NCI-H345 treated with DMSO at 0.1 percent for 48 hours (cell line): ENCODE measurements around the gene CDK6.

Experiments used
- DNase-seq: peaks from one replicate; lab custom pipeline; 2025; ENCODE audit not compliant: unreplicated experiment; lab: John Stamatoyannopoulos, UW

Gene CDK6

DNA sequence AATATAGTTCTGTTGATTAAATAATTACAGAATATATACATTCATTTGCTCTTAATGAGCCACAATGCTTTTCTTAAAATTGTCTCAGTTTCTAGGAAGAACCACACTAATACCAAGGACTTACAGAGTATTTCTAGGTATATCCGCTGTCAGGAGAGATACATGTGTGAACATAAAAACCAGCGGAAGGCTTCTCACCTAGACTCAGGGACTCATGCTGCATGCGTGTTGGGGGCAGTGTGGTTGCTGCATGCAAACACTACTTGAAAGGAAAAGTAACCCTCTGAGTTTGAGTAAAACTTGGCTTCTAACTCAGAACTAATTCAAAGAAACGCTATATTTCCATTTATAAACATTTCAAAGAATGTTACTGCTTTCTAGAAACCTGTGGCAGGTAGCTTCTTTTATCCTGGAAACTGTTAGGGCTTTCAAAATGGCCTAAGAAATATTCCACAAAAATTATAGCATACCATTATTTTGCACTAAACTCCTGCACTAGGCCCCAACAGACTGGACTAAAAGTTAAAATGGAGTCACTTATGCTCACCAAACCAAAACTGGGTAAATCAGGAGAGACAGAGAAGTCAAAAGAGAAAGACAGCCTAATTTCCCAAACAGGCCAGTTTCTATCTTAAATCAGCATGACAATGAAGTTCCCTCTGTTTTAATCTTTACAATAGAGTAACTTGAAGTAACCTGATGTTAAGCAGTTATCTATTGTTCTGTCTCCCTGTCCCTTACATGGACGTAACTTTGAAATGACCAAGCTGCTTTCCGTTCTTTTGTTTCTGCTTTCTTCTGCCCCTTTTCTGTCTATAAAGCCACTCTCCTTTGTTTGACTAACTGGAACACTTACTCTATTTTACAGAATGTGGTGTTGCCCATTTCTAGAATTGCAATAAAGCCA is 151.0 kb downstream of the CDK6 start:
- no peak for DNase-seq

DNA sequence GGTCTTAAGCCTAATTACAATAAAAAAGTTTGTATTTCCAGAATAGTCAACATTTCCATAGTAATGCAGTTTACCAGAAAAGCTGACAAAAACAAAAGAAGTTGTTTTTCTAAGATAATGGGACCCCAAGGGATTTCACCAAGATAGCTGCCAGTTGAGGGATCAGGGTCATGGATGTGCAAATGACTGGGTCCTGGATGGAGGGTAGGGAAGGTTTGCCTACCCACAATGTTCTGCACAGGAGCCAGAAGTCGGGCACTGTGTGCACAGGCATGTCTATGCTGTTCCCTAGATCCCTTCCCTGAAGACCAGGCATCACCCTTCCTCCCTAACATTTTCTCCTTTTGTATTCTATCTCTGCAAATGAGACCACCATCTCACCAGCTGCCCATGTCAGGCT is 152.1 kb downstream of the CDK6 start:
- DNase-seq = no peak

DNA sequence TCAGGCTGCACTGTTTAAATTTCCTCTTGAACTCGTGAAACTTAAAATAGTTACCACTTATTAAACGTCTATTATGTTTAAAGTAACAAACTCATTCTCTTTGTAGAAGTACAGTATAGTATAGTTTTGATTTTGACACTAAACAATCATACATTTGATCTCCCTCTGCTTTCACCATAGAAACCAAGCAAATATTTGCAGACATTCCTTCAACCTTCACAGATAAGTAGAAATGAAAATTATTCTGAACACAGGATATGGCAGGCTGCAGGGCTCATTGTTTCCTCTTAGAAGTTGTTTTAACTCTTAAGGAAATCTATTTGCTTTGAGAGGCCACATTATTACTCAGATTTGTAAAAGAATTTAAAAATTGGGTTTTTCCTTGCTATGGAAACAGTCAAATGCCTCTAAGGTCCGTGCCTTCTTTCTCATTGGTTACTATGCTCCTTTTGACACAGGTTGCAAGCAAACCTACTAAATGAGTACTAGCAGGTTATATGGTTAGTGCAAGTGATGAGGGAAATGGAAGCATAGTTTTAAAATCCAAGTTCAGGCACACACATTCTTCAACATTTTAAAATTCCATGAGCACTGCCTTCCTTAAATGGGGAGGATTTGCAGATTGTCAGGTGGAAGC is 153.4 kb downstream of the CDK6 start:
- DNase-seq = no peak

DNA sequence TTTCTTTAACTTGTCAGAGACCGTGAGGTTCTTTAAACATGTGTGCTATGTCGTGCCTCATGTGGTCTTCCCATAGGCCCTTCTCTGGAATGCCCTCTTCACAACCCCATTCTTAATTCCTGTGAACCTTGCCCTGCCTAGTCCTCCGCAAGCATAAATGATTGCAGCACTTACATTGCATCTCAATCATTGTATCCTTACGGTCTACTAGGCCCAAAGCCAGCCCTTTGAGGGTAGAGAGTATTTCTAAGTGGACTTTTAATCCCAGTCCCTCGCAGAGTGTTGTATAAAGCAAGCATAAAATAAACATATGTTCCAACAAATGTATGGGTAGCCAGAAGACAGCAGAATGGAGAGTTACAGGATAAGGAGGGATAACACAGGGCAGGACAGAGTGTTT is 154.0 kb downstream of the CDK6 start:
- DNase-seq = no peak

DNA sequence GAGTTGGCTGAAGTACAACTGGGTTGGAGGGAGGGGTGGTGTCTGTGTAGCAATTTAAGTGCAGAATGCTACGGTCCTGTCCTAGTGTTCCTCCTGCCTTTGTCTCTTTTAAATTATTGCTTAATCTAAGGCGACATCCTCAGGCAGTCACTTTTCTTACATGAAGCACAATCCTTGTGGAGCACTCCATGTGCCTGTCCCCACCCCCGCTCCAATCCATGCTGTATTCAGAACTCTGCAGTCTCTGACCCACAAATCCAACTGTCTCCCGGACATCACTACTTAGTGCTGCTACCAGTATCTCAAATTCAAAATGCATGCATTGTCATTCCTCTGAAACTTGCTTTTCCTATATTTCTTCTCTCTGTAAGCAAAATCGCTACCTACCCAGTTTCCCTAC is 154.7 kb downstream of the CDK6 start:
- no peak for DNase-seq

DNA sequence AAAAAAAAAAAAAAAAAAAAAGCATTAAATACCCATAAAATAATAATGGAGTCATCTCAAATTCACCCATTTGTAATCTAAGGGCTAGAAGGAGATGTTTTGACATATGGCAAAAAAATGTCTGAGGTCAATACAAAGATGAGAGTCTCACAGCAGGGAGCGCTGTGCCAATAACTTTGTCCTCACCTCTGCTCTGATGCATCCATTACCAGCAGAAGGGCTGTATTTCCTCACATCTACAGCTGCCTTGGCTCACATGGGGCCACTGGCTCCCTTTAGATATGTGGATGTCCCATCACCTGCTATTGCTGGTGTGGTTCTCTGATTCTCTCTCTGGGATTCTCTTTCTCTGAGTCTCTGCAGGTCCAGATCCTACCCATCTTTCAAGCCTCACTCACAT is 155.9 kb downstream of the CDK6 start:
- DNase-seq = no peak

DNA sequence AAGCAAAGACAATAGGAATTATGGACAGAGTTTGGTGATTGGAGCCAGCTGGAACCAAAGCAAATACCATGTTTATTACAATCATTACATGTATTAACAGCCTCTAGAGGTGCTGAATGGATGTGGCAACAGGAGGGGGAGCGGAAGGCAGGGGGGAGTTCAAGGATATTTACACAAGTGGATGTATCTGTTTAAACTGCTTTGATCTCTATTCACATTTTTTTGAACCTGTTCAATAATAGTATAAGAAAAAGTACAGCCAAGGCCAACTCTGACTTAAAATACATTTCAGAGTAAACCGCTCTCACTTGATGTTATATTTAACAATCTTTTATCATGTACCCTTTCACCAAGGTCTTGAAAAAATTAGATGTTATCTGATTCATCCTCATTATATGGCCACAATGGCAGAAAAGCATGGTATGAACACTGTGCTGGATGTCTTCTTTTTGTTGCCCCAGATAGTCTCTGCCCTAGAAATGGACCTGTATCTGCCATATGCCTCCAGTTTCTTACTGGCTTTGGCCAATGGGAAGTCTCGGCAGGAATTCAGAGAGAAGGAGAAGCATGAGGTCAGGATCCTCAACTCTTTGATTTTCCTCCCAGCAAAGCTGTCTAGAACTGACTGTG is 158.0 kb downstream of the CDK6 start:
- no peak for DNase-seq

DNA sequence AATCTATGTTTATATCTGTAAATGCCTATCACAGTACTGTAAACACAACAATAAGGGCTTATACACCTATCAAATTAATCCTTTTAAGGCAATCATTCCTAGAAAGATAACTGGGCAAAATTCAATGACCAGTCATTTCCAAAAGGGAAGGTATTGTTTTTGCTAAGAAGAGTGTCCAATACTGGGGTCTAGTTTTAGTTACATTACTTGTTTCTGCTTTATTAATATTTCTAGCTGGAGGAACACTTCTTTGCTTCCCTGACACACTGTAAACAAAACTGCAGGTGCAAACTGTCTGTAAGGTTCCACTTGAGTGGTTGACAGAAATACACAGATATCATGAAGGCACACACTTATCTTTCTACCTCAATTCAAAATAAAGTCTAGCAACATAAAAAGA is 162.0 kb downstream of the CDK6 start:
- peak; percentile 45 for DNase-seq

DNA sequence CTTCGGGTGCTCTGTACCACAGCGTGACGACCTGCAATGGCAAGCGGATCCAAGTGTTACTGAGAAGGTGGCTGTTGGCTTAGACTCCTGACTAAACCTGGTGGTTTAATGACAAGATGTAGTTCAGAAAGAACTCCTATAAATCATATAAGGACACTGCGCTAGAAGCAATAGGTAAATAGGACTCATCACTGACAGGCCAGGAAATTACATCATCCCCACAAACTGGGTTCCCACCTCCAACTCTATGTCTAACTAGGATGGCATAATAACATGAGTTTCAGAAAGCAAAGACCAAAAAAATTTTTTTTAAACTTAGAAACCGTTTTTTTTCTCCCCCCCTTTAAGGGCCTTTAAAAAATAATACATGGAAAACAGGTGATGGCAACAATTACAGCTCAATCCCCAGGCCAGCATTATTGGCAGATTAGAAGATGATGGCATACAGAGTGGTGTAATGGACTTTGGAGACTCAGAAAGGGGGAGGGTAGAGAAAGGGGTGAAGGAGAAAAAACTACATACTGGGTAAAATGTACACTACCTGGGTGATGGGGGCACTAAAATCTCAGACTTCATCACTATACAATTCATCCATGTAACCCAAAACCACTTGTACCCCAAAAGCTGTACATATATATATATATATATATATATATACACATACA is 164.7 kb downstream of the CDK6 start:
- DNase-seq = no peak

DNA sequence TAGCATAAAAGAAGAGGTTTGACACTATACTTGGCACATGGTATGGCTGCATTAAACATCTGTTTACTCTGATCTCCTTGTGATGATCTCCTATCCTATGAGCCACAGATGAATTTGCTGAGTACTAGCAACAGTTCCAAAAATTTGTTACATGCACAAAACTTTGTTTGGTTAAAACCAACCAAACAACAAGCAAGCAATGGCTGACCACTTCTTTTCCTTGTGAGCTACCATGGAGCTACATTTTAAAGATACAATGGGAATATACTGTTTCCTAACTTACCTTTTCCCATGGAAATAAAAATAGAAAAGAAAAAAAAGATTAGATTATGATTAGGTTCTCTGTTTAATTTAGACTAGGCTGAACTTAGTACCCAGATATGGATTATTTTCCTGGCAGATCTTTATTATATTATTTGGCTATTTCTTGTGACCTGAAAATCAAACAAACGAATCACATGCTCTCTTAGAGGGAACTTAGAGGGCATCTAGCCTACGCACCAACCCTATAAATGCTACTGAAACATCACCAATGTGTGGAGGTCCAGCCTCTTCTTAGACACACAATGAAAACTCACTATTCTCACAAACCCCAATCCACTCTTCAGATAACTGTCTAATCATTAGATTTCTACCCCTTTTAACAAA is 166.0 kb downstream of the CDK6 start:
- no peak for DNase-seq

DNA sequence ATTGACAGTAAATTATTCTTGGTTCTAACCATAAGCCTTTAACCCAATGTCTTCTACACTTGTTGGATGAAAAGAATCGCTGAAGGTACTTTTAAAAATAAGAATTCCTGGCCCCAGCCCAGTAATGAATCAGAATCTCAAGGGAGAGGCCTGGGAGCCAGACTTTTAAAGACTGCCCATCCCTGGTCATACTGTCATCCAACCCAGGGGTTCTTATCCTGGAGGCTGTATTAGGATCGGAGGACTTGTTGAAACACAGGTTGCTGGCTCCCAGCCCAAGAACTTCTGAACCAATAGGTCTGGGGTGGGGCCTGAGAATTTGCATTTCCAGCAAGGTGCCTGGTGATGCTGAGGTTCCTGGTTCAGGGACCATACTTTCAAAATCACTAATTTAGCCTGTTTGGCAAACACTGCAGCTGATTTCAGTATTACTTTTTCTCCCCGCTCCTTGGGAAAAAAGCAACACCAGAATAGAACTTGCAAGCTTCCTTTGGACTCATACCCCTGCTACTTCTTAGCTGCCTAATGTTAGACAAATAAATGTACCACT is 166.7 kb downstream of the CDK6 start:
- DNase-seq = no peak

DNA sequence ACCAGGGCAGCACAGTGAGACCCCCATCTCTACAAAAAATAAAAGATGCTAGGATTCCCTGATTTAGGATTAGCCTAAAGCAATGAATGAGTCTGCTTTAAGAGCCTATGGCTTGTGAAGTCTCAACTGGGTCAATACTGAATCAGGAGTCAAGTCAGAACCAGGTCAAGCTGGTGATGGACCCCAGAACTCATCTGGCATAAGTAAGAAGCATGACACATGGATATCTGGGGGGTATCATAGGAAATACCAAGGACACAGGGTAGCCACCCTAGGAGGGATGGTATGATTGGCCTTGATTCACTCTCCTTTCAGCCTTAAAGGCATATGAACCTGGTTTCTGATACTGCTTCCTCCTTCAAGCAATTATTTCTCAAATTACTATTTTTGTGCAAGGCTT is 167.8 kb downstream of the CDK6 start:
- no peak for DNase-seq

DNA sequence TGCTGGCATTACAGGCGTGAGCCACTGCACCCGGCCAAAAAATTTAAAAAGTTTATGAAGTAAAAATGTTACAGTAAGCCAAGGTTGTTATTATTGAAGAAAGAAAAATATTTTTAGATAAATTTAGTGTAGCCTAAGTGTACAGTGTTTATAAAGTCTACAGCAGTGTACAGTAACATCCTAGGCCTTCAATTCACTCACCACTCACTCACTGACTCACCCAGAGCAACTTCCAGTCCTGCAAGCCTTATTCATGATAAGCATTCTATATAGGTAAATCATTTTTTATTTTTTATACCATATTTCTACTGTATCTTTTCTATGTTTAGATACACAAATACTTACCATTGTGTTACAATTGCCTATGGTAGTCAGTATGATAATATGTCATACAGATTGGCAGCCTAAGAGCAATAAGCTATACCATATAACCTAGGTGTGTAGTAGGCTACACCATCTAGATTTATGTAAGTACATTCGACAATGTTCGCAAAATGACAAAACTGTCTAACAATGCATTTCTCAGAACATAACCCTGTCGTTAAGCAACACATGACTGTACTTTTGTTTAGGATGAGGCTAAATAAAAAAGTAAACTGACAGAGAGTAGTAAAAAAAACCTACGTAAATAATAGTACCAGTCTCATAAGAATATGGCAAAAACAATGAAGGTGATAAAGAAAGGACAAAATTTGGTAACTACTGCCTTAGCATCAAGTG is 168.4 kb downstream of the CDK6 start:
- DNase-seq = no peak

DNA sequence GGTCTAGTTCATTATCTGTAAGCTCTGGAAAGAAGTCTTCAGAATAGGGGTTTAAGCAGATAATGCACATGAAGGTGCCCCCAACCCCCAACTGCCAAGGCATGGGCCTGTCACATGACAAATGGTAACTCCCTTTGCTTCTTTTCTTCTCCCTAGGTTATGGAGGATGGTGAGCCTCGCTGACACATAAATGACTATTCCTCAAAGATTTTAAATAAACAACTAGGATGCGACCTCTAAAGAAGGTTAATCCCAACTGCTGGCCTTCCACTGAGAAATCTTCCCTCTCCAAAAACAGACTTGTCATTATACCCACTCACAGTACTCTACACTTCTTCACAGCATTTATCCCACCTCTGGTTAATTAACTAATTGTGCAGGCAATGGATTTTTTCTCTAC is 170.4 kb downstream of the CDK6 start:
- DNase-seq = no peak

DNA sequence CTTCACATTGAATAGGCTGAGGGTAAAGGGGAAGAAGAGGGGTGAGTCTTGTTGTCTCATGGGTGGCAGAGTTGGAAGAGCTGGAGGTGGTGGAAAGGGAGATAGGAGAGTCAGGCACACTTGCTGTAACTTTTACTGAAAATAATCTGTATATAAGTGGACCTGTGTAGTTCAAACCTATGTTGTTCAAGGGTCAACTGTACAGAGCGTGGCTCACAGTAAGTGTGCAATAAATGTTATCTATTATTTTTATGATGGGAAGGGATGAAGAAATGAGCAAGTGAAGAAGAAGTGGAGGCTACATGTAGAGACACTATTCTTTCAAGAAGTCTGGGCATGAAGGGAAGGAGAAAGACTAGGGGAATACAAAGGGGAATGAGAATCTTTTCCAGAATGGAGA is 174.7 kb downstream of the CDK6 start:
- no peak for DNase-seq

DNA sequence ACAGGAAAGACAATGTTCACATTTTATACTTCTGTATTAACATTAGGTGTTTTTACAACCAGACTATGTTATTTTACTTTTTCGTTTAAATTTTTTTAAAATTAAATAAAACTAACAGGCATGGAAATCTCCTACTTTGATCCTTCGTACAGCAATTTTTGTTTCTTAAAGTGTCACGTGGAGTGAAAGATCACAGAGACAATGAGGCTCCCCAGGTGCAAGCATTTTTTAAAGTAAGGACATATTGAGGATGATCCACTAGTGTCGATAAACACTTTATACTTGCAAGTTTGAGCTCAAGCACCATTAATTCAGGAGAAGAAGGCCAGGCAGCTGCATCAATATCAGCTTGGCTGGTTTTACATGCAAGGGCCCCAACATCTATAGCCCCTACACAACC is 177.7 kb downstream of the CDK6 start:
- DNase-seq = no peak

DNA sequence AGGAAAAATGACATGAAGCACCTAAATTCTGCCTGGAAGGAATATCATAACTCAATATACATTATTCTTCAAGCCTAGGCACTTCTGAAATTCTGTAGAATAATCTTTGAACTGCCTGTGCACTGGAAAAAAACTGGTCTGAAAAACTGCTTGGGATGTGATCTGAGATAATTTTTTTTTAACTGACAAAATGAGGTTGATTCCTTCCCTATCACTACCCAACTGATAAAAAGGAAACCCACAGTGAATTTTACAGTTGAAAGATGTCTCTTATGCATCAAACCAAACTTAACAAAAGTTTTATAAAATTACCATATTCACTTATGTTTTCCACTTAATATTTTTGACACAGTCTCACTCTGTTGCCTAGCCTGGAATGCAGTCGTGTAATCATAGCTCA is 179.0 kb downstream of the CDK6 start:
- DNase-seq = no peak

DNA sequence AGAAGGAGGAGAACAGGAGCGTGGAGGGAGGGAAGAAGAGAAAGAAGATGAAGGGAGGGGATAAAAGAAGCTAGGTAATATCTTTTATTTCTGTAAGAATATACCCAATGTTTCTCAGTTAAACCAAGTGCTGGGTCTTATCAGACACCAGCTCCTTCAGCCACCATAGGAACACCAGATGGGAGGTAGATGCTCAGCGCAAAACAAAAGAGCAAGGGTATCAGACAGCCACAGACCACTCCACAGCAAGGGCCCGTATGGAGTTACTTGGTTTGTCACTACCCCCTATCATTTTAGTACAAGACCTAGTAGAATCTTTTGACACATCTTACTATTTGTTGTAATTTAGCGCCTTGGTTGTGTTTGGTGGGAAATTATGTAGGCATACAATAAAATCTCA is 180.3 kb downstream of the CDK6 start:
- no peak for DNase-seq

DNA sequence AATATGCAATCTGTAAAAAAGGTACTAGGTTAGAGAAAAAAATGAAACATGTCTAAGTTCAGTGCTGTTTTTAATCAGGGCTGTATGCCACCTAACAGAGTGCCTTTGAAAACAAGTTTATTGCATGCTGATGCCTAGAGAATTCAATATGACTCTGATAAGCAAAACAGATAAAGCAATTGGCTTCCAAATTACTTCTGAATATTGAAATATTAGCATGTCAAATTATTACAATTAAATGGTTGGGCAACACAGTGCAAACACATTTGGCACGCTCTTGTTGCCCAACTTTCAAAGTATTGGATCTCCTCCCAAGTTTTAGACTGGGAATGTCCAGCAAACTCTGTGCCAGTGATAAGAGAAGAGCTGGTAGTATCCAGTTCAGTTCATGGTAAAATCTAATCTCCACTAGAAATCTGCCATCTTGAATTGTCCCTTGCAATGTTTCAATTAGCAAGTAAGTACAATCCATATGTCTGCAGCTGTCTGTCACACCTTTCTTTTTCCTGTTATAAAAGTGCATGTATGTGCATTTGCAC is 181.0 kb downstream of the CDK6 start:
- DNase-seq = no peak

DNA sequence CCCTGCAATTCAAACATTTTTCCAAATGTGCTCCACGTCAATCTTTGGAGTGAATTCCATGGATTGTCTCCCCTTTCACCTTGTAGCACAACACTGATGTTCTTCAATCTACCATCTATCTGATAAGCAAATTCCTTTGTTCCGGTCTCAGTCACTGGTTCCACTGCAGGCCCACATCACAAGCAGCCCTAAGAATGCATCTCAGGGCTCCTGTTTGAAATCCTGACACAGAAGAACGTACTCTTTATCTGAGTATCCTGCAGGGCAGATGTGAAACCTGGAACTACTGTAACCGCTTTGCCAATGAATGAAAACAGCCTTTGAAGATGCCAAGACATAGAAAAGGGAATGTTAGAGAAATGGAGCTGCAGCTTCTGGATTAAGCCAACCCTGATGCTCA is 183.2 kb downstream of the CDK6 start:
- no peak for DNase-seq
